ENCODE measurements around the gene TRAPPC2L. TPM values are rescaled to one million over a fixed set of nuclear protein-coding genes. Genes with fewer than 3 reads are reported as not detected.

Gene TRAPPC2L
- total and polyA plus RNA-seq, 2 of the 13 experiments (the other 11 are each of a cell fraction or from before 2014, with no cell fraction given): 96.3 to 107 TPM

DNA sequence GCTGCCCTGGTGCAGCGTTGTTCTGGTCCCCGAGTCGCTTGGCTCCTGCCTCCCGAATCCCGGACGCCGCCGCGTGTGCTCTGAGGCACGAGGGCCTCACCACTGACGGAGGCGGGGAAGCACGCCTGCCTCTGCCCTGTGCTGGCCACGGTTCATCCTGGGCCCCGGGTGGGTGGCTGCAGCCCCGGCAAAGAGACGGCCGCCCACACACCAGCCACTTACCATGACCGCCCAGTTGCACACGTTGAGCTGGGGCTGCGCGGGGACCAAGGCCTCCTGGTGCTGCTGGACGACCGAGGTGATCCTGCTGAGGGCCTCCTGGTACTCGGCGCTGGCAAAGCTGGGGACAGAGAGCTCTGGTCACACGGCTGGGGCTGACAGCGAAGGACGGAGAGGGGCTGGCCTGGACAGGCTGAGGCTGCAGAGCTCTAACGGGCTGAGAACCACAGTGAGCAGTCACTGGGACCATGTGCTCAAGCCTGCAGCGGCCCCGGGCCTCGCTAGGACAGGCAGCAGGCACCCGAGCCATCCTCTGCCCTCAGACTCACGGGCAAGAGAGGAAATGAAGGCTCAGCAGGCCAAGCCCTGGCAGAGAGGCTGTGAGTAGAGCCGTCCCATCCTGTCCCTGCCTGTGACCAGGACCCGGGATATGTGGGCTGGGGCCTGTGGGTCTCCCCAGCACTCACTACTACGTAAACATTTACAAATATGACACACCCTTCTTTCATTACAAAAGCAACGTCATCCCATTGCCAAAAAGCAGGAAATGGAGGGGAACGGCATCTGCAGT, 38.9 kb upstream of the TRAPPC2L start (continued):
- TF ChIP-seq, protein P1, sequence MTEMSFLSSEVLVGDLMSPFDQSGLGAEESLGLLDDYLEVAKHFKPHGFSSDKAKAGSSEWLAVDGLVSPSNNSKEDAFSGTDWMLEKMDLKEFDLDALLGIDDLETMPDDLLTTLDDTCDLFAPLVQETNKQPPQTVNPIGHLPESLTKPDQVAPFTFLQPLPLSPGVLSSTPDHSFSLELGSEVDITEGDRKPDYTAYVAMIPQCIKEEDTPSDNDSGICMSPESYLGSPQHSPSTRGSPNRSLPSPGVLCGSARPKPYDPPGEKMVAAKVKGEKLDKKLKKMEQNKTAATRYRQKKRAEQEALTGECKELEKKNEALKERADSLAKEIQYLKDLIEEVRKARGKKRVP (CRISPR knock-in tag; IDR thresholded peaks at IDR 0.05): no peak
- TF ChIP-seq SALL1 (CRISPR knock-in tag; IDR thresholded peaks at IDR 0.05) (no peak), MED13 (CRISPR knock-in tag; IDR thresholded peaks at IDR 0.05) (no peak), CREB1 (IDR thresholded peaks at IDR 0.05) (peak; percentile 68; the same call in 1 of the 2 replicates), CREB1 (CRISPR knock-in tag; IDR thresholded peaks at IDR 0.05) (no peak), HMG20B (CRISPR knock-in tag; conservative IDR thresholded peaks at IDR 0.05) (no peak), ZNF33B (CRISPR knock-in tag; IDR thresholded peaks at IDR 0.05) (no peak), HNRNPH1 (optimal IDR thresholded peaks at IDR 0.05; ENCODE audit: low read depth, low read length) (no peak), SAFB2 (CRISPR knock-in tag; IDR thresholded peaks at IDR 0.05; ENCODE audit: borderline replicate concordance, low read depth) (peak; percentile 25; the same call in 1 of the 2 replicates), ZNF329 (CRISPR knock-in tag; IDR thresholded peaks at IDR 0.05; ENCODE audit: low read depth) (no peak), ZNF317 (CRISPR knock-in tag; IDR thresholded peaks at IDR 0.05) (no peak), CHCHD3 (CRISPR knock-in tag; IDR thresholded peaks at IDR 0.05) (0 out of 2 replicates have a peak, but pooled peaks have one; percentile 48), TARDBP (CRISPR knock-in tag; IDR thresholded peaks at IDR 0.05) (no peak), ZNF451 (CRISPR knock-in tag; IDR thresholded peaks at IDR 0.05) (no peak)
- TF ChIP-seq, protein P2, sequence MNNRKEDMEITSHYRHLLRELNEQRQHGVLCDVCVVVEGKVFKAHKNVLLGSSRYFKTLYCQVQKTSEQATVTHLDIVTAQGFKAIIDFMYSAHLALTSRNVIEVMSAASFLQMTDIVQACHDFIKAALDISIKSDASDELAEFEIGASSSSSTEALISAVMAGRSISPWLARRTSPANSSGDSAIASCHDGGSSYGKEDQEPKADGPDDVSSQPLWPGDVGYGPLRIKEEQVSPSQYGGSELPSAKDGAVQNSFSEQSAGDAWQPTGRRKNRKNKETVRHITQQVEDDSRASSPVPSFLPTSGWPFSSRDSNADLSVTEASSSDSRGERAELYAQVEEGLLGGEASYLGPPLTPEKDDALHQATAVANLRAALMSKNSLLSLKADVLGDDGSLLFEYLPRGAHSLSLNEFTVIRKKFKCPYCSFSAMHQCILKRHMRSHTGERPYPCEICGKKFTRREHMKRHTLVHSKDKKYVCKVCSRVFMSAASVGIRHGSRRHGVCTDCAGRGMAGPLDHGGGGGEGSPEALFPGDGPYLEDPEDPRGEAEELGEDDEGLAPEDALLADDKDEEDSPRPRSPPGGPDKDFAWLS (CRISPR knock-in tag; IDR thresholded peaks at IDR 0.05; ENCODE audit: borderline replicate concordance): no peak
- TF ChIP-seq, protein P3, sequence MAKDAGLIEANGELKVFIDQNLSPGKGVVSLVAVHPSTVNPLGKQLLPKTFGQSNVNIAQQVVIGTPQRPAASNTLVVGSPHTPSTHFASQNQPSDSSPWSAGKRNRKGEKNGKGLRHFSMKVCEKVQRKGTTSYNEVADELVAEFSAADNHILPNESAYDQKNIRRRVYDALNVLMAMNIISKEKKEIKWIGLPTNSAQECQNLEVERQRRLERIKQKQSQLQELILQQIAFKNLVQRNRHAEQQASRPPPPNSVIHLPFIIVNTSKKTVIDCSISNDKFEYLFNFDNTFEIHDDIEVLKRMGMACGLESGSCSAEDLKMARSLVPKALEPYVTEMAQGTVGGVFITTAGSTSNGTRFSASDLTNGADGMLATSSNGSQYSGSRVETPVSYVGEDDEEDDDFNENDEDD (CRISPR knock-in tag; IDR thresholded peaks at IDR 0.05; ENCODE audit: borderline replicate concordance): peak; percentile 16; the same call in 1 of the 2 replicates
- TF ChIP-seq, protein P4, sequence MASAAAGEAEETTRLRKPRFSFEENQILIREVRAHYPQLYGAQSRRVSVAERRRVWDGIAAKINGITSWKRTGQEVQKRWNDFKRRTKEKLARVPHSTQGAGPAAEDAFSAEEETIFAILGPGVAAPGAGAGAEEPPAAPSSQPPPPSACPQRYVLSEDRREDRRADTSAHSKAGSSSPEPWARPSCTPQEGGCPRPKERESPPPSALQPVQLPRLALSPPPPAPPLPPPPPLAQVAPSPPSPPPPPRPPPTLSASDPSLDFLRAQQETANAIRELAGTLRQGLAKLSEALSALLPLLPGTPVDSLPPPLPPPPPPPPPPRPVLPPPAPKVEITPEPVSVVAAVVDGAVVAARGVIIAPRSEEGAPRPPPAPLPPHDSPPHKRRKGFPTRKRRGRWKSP (CRISPR knock-in tag; IDR thresholded peaks at IDR 0.05): no peak
- TF ChIP-seq, protein P5, sequence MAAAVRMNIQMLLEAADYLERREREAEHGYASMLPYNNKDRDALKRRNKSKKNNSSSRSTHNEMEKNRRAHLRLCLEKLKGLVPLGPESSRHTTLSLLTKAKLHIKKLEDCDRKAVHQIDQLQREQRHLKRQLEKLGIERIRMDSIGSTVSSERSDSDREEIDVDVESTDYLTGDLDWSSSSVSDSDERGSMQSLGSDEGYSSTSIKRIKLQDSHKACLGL (CRISPR knock-in tag; IDR thresholded peaks at IDR 0.05): 0 out of 2 replicates have a peak, but pooled peaks have one; percentile 45
- TF ChIP-seq, protein P6, sequence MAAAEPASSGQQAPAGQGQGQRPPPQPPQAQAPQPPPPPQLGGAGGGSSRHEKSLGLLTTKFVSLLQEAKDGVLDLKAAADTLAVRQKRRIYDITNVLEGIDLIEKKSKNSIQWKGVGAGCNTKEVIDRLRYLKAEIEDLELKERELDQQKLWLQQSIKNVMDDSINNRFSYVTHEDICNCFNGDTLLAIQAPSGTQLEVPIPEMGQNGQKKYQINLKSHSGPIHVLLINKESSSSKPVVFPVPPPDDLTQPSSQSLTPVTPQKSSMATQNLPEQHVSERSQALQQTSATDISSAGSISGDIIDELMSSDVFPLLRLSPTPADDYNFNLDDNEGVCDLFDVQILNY (CRISPR knock-in tag; conservative IDR thresholded peaks at IDR 0.05): 0 out of 2 replicates have a peak, but pooled peaks have one; percentile 12

Measured in HepG2 (cell line).